Stimulated activated CD8-positive, alpha-beta memory T cell treated with anti-CD3 and anti-CD28 coated beads, Interleukin-7, amount 100 ng/mL, for 4 hours (primary cell): Measurements from ENCODE around the gene ABLIM2.
A peak's percentile ranks its signal among the peaks of the same experiment; 100 is the strongest.

Experiments used
- DNase-seq, 2 donors: peaks; one replicate each; pipeline ENCODE4 v3.0.0-alpha.2; 2020; ENCODE audit warnings: low read depth in 2 of 2

ABLIM2 gene

DNA sequence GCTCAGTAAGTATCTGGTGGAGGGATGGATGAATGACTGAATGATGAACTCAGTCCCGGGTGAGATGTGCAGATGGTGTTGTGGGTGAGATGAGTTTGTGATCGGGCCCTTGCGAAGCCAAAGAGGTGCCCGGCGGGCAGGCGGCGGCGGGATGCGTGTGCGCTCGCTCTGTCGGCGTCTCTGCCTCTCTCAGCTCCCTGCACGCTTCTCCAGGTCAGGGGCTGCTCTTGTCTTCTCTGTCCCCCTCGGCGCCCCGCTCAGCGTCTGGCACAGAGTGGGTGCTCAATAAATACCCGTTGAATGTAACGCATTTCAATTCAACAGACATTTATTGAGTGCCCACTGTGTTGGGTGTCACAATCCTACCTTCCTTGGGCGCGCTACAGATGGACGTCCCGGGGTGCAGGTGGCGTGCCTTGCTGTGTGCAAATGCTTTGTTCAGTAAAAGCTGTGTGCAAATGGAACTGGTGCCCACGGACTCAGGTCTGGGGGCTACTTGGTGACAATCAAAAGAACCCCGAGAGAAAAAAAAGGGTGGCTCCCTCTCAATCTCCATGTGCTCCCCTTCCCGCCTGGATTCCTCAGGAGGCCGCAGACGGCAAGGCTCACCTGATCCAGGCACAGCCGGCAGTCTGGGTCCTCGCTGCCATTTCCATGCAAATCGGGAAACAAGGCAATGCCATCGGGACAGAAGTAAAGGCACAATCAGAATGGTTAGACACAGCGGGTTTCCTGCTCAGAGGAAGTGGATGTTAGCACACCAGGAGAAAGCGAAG lies 153.4 kb downstream of the ABLIM2 start:
- DNase-seq, result no peak

DNA sequence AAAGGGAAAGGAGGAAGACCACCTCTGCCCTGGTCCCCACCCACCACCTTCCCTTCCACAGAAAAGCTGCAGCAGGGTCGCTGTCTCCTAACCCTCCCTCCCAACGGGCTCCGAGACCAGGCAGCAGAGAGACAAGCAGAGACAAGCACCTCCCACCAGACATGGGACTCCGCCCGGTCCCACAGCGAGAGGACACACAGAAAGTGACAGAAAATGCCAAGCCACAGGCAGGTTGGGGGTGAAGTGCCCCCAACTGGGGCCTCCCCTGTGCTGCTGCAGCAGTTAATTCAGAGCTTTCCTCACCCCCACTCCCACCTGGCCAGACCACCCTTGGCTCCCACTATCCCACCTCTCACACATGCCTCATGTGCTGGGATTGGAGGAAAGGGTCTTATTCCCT lies 154.5 kb downstream of the ABLIM2 start:
- DNase-seq, result no peak

DNA sequence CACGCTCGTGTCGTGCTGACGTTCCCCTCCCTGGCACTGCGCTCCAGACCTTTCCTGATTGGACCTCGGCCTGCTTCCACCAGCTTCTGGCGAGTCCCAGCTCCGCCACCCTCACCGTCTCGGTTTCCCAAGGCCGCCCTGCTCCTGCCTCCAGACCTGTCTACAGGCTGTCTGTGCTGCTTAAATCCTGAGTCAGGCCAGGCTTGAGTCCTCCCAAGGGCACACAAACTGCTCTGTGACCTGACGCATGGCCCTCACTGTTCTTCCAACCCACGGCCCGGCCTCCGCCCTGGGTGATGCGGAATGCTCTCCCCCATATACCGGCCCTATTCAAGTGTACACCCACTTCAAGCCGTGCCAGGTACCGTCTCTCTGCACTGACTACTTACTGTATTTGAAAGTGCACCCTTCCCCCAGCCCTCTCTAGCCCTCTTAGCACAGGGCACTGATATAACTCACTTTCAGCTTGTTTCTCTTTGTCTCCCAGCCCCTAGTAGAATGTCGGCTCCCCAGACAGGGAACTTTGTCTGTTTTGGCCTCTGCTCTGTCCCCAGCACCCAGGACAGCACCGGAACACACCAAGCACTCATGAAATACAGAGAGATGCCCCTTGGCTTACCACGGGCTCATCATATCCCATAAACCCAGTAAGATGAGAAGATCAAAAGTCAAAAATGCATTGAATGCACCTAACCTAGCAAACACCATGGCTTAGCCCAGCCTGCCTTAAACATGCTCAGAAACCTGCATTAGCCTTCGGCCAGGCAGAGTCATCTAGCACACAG lies 155.9 kb downstream of the ABLIM2 start:
- no peak for DNase-seq

DNA sequence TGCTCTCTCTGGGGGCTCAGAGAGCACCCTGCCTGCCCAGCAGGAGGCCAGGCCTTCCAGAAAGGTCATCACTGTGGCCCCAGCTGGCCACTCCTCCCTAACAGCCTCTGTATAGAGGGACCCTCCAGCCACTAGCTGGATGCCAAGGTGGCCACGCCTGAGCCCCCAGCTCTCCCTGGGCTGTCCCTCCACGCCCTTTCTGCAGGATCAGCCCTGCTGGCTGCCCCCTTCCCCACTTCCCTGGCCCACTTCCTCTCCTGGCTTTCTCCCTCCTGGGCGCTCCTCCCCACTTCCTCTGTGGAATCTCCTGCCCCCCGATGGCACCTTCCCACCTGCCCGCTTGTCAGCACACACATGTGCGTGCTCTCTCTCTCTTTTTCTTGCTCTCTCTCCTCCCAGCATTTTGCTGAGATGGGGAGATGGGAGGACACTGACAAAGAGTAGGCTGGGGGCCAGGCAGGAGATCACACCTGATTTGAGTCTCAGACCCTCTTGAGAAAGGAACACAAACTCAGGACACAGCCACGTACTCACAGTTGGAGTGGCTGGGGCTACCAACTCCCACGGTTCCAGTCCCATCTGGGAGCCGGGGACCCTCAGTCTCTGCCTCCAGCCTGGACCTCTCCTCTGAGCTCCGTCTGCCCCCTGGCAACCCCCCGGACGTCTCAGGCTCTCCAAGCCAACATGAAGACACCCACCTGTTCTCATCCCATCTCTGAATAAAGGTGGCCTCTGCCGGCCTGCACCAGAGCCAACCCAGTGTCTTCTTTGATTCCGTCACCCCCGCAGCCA lies 156.9 kb downstream of the ABLIM2 start:
- no peak for DNase-seq

DNA sequence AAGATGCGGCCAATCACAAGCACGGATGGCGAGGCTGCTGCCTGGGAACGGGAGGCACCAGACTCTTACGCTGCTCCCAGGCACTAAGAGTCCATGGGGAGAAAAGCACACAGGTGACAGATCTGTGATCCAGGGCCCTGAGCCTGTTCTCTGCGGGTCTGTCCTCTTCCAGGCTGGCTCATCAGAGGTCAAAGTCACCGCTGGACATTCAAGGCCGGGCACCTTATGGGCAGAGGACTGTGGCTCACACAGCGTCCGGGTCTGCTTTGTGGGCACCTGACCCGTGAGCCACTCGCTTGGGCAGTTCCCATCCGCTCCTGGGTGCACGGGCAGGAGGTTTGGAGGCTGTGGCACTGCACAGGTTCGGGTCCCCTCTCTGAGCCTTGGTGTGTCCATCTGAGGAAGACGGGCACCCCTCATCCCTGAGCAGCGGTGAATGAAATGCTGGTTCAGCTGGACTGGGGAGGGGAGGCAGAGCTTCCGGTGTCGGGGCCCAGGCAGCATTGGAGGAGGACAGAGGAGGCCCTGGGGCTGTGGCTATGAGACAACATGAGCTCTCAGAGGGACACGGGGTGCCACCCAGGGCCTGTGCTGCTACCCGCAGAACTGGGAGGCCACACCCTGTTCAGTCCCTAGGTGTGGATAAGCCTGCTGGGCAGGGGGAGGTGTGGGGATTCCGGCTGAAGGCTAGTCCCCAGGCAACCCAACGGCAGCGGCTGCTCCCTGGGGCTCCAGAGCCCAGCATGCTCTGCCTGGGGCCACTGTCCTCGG lies 157.7 kb downstream of the ABLIM2 start:
- no peak for DNase-seq

DNA sequence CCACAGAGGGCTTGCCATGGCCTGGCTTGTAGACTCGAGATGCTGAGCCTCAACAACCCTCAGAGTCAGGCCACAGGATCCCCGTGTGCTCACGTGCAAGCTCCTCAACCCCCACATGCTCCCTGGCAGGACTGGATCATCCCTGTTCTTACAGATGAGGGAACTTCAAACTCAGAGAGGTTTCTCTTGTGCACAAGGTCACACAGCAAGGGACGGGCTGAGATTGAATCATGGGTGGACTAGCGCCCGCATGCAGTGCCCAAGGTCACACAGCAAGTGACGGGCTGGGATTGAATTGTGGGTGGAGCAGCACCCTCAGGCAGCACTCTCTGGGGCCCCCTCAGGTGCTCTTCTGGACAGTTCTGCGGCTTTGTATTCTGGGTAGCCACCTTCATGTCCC lies 158.4 kb downstream of the ABLIM2 start:
- no peak for DNase-seq

DNA sequence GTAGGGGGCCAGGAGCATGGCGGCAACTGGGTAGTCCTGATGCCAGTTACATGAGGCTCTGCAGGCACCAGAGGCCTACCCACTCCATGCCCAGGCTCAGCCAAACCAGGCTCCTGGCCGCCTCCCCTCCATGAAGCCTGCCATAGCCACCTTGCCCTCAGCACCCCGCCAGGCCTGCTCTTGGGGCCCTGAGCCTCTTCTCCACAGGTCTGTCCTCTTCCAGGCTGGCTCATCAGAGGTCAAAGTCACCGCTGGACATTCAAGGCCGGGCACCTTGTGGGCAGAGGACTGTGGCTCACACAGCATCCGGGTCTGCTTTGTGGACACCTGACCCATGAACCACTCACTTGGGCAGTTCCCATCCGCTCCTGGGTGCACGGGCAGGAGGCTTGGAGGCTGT lies 158.9 kb downstream of the ABLIM2 start:
- DNase-seq, result no peak

DNA sequence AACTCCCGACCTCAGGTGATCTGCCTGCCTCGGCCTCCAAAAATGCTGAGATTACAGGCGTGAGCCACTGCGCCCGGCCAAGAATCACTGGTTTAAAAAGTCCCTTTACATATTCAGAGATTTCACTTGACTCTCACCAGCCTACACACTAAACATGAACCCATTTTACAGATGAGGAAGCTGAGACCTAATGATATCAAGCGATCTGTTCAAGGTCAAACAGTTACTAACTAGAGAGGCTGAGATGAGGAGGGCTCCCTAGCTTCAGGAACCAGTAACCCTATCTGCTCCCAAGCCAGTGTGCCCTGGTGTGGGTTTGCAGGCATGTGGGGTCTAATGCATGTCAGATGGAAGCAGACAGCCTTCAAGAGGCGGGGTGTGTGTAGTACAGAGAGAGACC lies 159.3 kb downstream of the ABLIM2 start:
- no peak for DNase-seq

DNA sequence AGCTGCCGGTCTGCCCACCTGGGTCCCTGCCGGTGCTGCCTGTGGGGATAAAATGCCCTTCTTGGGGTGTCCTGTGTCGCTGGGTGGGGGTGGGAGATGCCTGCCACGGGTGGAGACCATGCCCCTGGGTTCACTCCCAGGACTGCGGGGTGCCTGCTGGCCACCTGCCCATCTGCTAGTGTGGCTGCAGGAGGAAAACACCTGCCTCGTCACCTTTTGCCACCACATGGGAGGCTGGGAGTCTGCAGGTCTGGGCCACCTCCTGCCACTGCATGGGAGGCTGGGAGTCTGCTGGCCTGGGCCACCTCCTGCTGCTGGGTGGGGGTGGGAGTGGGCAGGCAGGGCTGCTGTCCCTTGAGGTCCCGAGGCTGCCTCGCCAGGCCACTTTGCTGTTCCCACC lies 160.2 kb downstream of the ABLIM2 start:
- no peak for DNase-seq

DNA sequence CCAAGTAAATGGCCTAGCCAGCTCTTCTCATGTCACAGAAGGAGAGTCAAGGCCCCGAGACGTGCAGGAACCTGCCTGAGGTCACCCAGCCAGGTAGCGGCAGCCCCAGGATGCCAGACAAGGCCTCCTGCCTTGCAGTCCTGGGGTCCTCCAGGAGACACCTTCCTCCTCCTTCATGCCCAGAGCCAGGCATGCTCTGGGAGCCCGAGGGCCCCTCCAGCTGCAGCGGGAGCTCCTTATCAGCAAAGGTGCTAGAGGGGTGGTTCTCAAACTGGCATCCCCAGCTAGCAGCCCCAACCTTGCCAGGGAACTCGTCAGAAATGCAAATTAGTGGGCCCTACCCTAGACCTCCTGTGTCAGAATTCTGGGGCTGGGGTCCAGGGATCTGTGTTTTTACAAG lies 162.7 kb downstream of the ABLIM2 start:
- no peak for DNase-seq

DNA sequence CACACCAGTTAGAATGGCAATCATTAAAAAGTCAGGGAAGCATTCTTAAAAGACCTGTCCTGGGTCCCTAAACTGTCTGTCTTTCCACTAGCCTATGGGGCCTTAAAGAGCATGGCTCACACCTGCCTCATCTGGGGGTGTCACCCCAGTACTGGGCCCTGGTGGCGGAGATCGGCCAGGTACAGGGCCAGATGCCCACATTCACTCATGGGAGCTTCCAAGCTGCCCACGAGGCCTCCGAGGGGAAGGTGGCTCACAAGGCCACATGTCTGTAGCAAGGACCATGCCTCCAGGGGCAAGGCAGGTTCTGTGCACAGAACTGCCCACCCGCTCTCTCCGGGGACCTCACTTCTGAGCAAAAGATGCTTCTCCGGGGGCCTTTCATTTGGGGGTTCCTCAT lies 163.5 kb downstream of the ABLIM2 start:
- no peak for DNase-seq

DNA sequence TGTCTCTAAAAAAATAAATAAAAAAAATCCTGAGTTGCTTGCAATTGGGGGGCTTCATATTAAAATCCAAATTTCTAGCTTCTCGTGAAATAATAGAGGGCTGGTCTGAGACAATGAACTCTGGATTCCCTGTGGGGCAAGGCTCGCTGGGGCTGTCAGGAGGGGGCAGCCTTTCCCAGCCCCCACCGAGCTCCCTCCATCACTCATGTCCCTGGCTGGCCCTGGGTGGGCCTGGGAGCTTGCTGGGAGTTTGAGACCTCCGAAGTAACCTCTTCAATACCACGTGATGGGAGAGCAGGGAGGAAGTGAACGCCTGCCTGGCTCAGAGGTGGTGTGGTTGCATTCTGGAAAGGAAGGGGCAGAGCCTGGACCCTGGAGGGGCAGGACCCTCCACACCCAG lies 164.9 kb downstream of the ABLIM2 start:
- no peak for DNase-seq

DNA sequence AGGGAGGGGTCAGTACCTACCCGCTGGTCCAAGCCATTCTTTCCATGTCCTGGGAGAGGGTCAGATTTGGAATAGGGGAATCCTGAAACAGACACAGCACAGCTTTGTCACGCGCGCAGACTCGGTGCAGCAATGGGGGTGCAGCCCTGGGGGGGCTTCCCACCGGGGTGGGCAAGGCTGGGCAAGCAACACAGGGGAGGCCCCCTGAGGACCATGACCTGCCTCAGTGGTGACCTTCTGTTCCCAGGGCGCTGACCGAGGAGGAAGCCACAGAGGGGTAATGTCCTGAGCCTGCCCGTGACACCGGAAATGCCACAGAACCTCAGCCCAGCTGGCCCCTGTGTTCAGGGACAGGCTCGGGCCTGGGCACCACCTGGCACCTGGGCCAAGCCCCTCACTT lies 165.8 kb downstream of the ABLIM2 start:
- DNase-seq, result no peak

DNA sequence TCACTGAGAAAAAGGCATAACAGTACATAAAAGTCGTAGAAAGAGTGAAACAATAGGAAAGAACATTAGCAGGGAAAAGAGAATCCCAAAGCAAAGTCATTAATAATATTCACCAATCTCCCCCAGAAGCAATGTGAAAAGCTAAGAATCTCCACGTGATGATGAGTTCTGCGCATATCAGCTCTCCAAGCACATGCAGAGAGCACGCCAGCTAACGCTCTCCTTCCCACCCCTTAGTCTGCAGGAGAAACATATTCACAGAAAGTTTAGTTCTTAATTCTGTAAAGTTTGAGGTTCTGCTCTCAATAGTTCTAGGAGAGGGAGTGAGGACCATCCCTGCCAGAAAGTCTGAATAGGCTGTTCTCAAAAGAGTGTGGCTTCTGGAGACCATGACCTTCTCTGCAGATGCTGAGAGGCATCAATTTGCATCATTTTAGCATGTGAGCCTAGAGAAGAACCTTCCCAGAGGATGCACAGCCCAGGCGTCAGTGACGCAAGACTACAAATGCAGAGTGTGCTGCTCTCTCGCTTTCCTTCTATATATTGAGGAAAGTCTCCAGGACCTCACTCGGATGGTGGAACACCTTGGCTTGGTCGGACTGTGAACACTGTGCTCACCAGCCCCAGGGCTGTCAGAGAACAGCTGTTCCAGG lies 167.7 kb downstream of the ABLIM2 start:
- DNase-seq, result no peak

DNA sequence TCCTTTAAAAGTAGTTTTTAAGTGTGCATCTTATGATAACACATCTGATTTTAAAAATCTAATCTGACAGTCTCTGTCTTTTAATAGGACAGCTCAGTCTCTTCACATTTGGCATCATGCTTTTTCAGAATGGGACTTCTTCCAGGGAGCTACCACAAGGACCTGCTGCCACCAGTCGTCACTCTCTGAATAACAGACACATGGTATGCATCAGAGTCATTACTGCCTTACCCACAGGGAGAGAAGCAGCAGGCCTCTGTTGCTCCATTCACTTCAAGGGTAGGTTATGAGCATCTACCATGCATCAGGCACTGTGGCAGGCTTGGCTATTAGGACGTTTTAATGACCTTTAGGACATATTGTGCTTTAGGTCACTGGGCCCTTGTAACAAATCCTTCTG lies 169.0 kb downstream of the ABLIM2 start:
- DNase-seq, result no peak

DNA sequence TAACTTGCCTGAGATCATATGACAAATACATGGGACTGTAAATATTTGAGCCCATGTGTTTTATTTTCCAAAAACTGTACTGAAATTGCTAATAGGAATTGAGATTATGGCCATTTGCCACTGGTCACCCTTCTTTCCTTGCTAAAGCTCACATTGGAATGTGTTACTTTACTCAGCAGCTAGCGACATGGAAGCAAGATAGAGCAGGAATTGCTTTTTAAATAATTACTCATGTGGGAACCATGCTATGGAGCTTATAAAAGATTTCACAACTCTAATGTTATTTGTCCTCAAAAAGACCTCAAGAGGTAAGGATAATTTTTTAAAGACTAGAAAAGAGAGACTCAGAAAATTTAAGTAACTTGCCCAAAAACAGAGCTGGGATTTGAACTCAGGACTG lies 170.2 kb downstream of the ABLIM2 start:
- no peak for DNase-seq

DNA sequence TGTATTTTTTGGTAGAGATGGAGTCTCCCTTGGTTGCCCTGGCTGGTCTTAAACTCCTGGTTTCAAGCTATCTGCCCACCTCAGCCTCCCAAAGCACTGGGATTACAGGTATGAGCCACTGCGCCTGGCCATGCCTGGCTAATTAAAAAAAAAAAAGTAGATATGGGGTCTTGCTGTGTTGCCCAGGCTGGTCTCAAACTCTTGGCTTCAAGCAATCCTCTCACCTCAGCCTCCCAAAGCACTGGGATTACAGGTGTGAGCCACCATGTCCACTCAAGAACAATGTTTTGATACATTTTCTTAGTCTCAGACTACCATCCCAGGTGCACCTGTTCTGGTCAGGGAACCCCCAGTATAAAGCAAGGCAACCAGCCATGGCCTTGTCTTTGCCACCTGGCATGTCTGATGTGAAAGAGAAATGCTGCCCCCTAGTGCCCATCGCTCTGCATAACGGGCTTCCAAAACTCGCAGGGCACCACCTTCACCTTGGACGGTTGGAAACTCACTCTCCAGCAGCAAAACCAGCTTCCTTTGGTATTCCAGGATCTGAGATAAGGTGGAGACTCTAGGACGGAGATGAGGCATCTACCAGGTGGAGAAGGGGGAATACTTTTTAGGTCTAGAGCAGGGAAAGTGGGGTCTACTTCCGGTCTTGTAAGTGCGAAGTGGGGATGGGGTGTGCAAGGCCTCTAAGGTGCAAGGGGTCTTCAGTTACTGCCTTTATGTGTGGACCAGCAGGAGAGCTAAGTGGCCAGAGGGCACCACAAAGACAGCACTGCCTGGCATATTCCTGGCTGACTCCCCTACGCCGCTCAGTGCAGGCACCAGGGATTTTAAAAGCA lies 171.2 kb downstream of the ABLIM2 start:
- DNase-seq, result peak; percentile 39 to 68

DNA sequence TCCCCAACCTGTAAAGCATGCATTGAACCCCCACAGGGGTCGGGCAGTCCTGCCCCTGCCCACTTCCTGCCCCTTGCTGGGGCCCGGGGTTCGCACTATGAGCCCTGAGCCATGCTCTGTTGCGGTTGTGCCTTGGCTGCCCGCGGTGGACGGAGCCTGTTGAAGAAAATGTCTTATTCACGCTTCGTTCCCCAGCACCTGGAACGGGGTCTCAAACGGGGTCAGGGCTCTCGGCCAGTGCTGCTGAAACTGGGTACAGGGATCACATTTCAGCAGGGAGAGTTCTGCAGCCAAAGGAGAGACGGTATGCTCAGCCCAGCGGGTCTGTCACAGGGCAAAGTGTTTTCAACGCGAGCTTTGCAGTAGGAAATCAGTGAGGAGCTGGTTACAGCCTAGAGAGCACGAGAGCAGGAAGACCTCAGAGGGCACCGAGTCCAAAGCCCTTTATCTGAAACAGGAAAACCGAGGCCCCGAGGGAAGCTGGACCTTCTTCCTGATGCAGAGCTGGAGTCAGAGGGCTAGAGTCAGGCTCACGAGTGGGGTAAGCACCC lies 172.6 kb downstream of the ABLIM2 start:
- no peak for DNase-seq

DNA sequence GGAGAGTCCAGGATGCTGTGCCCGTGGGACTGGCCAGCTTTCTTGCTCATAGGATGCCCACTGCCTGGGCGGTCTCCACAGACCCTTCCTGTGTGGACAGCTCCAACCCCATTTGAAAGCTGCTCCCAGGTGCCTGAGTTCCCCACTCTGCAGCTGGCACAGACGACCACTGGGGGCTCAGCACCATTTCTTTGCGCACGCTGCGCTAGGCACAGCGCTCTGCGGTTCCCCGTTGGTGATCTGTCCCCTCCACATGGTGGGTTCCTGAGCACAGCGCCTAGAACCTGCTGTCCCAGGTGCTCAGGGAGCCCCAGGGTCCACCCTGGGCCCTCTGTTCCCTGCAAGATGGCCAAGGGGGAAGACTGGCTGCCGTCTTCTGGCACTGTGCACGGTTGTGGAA lies 173.5 kb downstream of the ABLIM2 start:
- DNase-seq, result no peak

DNA sequence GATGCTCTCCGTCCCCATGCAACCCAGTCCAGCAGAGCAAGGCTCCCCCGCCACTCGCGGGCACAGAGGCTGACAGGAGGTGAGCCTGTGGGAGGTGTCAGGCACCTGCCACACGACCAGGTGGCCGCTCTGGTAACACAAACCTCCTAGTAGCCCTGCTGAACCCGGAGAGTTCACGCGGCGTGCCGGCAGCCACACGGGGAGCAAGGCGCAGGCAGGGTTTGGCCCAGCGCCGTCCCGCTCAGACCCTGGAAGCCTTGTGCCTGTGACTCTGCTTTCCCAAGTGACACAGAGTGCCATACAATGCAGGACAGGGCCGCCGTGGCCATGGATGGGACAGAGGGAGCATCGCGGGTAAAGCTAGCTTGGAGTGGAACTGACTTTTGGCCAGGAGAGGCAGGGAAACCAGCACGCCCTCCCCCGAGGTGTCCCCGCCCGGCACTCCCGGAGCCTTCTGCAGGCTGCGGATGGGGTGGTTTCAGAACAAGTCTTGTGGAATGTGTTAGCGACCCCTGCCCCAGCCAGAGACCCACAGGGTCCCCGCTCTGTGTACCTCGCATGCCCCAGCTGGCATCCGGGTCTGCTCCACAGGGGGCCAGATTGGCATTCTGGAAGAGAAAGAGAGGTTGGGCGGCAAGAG lies 174.2 kb downstream of the ABLIM2 start:
- DNase-seq, result no peak
